HCT116 (cell line): ENCODE measurements around the gene DIRAS2.

Experiments
- CBX3 ChIP-seq: IDR thresholded peaks from 2 replicates; pipeline ENCODE4 v1.6.1; 2012; ENCODE audit warnings: low read depth
- CTCF ChIP-seq, 3 experiments: fragments of 200-600 bp in 1 of 3; sonication (generic) in 1 of 3; IDR thresholded peaks in 2 of 3; conservative IDR thresholded peaks in 1 of 3; 2 replicates each; pipeline ENCODE4 v1.5.1; 2012 to 2017; ENCODE audit warnings: low read depth in 2 of 3, low read length in 2 of 3, antibody characterized with exemption in 1 of 3, borderline replicate concordance in 1 of 3, control low read depth in 1 of 3, mild to moderate bottlenecking in 1 of 3, mixed read lengths in 1 of 3, mixed run types in 1 of 3, moderate library complexity in 1 of 3; ENCODE audit not compliant: insufficient read depth in 1 of 3
- EGR1 ChIP-seq: IDR thresholded peaks from 2 replicates; pipeline ENCODE4 v1.6.1; 2012; ENCODE audit warnings: low read depth
- EZH2phosphoT487 ChIP-seq: fragments of 200-600 bp; IDR thresholded peaks from 2 replicates; pipeline ENCODE4 v1.6.1; 2018; ENCODE audit warnings: antibody characterized with exemption, borderline replicate concordance
- FOSL1 ChIP-seq: IDR thresholded peaks from 2 replicates; pipeline ENCODE4 v1.6.1; 2012; ENCODE audit warnings: low read depth
- POLR2AphosphoS5 ChIP-seq: IDR thresholded peaks from 2 replicates; pipeline ENCODE4 v1.6.1; 2011; ENCODE audit warnings: mild to moderate bottlenecking, low read depth, low read length, moderate library complexity
- REST ChIP-seq: IDR thresholded peaks from 2 replicates; pipeline ENCODE4 v1.6.1; 2012; ENCODE audit warnings: low read depth
- TCF7L2 ChIP-seq: IDR thresholded peaks from 2 replicates; pipeline ENCODE4 v1.7.0; 2011; ENCODE audit warnings: borderline replicate concordance, inconsistent platforms; ENCODE audit not compliant: insufficient read depth, insufficient read length; ENCODE audit errors: extremely low read depth
- ZBTB33 ChIP-seq: IDR thresholded peaks from 2 replicates; pipeline ENCODE4 v1.6.1; 2011; ENCODE audit warnings: mild to moderate bottlenecking, low read length, moderate library complexity; ENCODE audit not compliant: insufficient replicate concordance; ENCODE audit errors: extremely low read depth

GRCh38 chr9:90612957-90613356, 29.7 kb downstream of the DIRAS2 start:
- TF ChIP-seq FOSL1: no peak
- no peak for TF ChIP-seq CTCF (IDR thresholded peaks at IDR 0.05 in 2 of 3, conservative IDR thresholded peaks at IDR 0.05 in 1 of 3; ENCODE audit: borderline replicate concordance in 1 of 3, insufficient read depth in 1 of 3, low read depth in 2 of 3, low read length in 2 of 3)
- no peak for TF ChIP-seq TCF7L2
- TF ChIP-seq EGR1: no peak
- TF ChIP-seq ZBTB33: no peak
- no peak for TF ChIP-seq POLR2AphosphoS5
- TF ChIP-seq REST: no peak
- TF ChIP-seq EZH2phosphoT487: no peak
- TF ChIP-seq CBX3: no peak
